GM21423 (cell line): ENCODE data around the gene KIAA0825.

Experiments used
- ATAC-seq: cut with Tn5 transposase; IDR thresholded peaks from one replicate; pipeline ENCODE4 v1.9.1; 2021; ENCODE audit warnings: mild to moderate bottlenecking, moderate library complexity; ENCODE audit not compliant: unreplicated experiment

Gene KIAA0825

GRCh38 chr5:94329115-94329514 is 289.3 kb downstream of the KIAA0825 start:
- no peak for ATAC-seq

- ATAC-seq: no peak
Measured at GRCh38 chr5:94326586-94326985, 291.8 kb downstream of the KIAA0825 start.

GRCh38 chr5:94316916-94317838 is 301.2 kb downstream of the KIAA0825 start:
- no peak for ATAC-seq

- ATAC-seq: no peak
Measured at GRCh38 chr5:94314460-94315131, 303.8 kb downstream of the KIAA0825 start.

GRCh38 chr5:94313696-94314095 is 304.7 kb downstream of the KIAA0825 start:
- ATAC-seq: no peak

- no peak for ATAC-seq
Measured at GRCh38 chr5:94313188-94313587, 305.2 kb downstream of the KIAA0825 start.

- no peak for ATAC-seq
Measured at GRCh38 chr5:94312298-94312697, 306.1 kb downstream of the KIAA0825 start.

GRCh38 chr5:94310833-94311232 is 307.6 kb downstream of the KIAA0825 start:
- no peak for ATAC-seq

- no peak for ATAC-seq
Measured at GRCh38 chr5:94309141-94309540, 309.3 kb downstream of the KIAA0825 start.

GRCh38 chr5:94308442-94308841 is 310.0 kb downstream of the KIAA0825 start:
- ATAC-seq: no peak

- no peak for ATAC-seq
Measured at GRCh38 chr5:94304146-94304545, 314.3 kb downstream of the KIAA0825 start.

GRCh38 chr5:94288937-94289336 is 329.5 kb downstream of the KIAA0825 start:
- ATAC-seq: no peak

- no peak for ATAC-seq
Measured at GRCh38 chr5:94285984-94286383, 332.4 kb downstream of the KIAA0825 start.

- ATAC-seq: no peak
Measured at GRCh38 chr5:94283093-94283492, 335.3 kb downstream of the KIAA0825 start.

- ATAC-seq: no peak
Measured at GRCh38 chr5:94281236-94281801, 337.1 kb downstream of the KIAA0825 start.

GRCh38 chr5:94276751-94277150 is 341.7 kb downstream of the KIAA0825 start:
- ATAC-seq: no peak

GRCh38 chr5:94276048-94276447 is 342.4 kb downstream of the KIAA0825 start:
- ATAC-seq: no peak

GRCh38 chr5:94274707-94275106 is 343.7 kb downstream of the KIAA0825 start:
- no peak for ATAC-seq

GRCh38 chr5:94268226-94268625 is 350.2 kb downstream of the KIAA0825 start:
- no peak for ATAC-seq

GRCh38 chr5:94267350-94267899 is 351.0 kb downstream of the KIAA0825 start:
- ATAC-seq: no peak

GRCh38 chr5:94266170-94266569 is 352.2 kb downstream of the KIAA0825 start:
- no peak for ATAC-seq
